GM18511 (cell line): ENCODE measurements around the gene TMEM161A.

Experiments used
- ATAC-seq: cut with Tn5 transposase; IDR thresholded peaks from one replicate; pipeline ENCODE4 v1.9.1; 2021; ENCODE audit warnings: mild to moderate bottlenecking, moderate library complexity; ENCODE audit not compliant: unreplicated experiment

The TMEM161A gene

DNA sequence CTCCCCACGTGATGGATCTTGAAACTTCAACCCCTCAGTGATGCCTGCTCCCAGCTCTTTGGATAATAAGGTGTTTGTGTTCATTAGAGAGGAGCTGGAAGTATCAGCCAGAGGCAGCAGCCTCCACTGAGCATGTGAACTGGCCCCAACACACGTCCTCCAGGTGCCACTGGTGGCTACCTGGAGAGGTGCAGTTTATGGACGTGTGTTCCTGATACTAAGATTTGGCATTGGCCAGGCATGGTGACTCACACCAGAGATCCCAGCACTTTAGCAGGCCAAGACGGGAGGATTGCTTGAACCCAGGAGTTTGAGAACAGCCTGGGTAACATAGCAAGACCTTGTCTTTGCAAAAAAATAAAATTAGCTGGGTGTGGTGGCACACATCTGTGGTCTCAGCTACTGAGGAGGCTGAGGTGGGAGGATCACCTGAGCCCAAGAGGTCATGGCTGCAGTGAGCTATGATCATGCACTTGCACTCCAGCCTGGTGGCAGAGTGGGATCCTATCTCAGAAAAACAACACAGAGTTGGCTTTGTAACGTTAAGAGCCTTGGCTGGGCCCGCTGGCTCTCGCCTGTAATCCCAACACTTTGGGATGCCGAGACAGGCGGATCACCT is 40.1 kb downstream of the TMEM161A start:
- ATAC-seq, result no peak

DNA sequence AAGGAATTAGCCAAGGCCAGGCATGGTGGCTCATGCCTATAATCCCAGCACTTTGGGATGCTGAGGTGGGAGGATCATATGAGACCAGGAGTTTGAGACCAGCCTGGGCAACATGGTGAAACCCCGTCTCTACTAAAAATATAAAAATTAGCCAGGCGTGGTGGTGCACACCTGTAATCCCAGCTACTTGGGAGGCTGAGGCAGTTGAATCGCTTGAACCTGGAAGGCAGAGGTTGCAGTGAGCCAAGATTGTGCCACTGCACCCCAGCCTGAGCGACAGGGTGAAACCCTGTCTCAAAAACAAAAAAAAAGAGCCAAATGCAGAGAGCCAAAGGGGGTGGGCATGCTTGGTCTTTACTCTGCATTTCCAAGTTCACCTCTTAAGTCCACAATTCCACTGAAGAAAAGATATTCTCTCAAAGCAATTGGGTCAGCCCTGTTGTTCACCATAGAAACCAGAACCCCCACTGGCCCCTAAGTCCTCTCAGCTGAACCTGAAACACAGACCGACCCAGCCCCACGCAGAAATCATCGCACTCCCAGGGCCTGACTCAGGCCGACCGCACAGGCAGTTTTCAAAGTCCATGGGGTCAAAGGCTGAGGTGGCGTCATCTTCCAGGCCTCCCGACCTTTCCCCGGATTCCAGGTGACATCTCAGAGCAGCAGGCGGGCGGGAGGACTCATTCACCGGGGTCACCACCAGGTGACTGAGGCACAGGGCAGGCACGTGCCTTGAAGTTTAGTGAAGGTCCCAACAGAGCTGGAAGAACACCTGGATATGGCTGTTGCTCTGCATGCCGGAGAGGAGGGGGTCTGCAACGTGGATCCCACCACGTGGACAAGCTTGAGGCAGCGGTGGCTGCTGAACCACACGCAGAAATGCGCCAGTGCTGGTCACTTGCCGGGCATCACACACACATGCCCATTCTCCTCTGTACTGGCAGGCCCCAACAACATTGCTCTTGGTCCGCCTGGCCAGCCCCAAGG is 41.3 kb downstream of the TMEM161A start:
- ATAC-seq, result no peak

DNA sequence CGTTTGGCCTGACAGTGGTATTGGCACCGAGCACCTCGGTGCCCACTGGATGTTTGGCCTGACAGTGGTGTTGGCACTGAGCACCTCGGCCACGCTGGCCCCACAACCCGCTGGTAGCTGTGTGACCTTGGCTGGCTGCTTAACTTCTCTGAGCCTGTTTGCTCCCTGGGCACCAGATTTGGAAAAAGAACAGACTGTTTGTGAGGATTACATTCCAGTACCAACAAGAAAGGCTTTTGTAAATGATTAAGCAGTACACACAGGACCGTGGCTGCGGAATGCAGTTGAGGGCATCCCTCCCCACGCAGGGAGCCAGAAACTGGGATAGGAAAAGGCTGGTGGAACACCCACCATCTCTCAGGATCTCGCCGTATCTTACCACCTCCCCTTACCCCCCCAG is 42.6 kb downstream of the TMEM161A start:
- ATAC-seq, result no peak

DNA sequence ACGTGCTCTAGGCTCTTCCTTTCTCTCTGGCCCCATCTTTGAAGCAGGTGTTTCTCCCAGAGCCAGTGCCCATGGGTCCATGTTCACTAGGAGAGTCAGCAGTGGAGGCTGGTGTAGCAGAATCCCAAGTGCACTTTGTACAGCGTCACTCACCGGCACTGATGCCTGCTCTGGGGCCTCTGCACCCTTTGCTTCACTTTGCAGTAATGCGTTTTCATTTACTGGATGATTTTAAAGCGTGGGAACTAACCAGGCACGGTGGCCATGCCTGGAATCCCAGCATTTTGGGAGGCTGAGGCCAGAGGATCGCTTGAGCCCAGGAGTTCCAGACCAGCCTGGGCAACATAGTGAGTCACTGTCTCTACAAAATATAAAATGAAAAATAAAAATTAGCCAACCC is 43.8 kb downstream of the TMEM161A start:
- ATAC-seq, result no peak

DNA sequence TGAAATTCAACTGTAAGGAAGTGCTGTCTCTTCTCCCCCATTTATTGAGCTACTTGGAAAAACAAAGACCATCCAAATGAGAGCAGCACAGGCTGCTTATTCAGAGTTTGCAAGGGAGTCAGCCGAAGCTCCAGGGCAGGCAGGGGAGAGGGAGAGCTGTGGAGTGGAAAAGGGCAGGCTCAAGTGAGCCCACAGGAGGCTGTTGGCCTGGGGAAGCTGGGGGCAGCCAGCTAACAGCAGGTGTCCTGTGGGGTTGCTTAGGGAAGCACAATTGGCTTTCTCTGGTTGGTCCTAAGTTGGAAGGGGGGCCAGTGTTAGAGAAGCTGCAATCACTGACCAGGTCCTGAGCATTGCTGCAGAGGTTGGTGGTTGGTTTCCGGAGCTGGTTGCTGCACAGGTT is 50.6 kb downstream of the TMEM161A start:
- no peak for ATAC-seq

DNA sequence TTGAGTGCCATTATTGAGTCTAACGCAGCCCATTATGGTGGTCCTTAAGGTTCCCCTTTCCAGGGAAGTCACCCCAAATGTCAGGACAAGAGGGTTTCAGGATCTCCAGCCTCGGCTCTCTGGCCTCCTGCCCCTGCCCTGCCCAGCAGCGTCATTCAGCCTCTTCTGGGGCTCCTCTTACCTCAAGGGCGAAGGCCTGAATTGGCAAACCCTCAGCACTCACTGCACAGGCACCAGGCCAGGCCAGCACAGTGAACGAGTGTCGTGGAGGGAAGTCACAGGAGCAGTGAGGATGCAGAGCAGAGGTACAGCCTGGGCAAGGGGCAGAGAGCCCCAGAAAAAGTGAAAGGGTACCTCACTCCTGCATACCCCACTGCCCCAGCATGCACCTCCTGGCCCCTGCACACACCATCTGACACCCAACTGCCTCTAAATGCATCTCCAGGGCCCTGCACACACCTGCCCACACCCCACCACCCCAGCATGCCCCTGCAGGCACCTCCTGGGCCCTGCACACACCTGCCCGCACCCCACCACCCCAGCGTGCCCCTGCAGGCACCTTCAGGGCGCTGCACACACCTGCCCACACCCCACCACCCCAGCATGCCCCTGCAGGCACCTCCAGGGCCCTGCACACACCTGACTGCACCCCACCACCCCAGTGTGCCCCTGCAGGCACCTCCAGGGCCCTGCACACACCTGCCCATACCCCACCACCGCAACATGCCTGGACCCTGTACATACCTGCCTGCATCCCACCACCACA is 54.7 kb downstream of the TMEM161A start:
- ATAC-seq, result no peak

DNA sequence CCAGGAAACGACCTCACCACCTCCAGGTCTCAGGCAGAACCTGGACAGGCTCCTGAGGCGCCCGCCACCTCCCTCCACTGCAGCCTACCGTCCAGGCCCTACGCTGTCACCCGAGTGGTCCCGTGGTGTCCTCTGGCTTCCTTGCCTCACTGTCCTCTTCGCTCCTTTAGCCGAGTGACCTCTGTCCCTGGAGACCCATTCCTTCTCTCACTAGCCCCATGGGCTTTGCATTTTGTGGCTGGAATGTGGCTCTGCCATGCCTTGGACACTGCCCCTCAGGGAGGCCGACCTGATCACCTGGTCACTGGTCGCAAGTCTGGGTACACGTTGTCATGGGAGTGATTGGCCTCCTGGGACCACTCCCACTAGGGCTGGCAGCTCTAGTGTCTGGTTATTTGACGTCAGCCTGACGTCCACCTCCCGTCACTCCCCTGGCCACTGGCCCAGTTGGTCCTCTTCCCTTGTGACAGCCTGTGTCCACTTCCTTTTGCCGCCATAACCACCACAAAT is 56.6 kb downstream of the TMEM161A start:
- no peak for ATAC-seq

DNA sequence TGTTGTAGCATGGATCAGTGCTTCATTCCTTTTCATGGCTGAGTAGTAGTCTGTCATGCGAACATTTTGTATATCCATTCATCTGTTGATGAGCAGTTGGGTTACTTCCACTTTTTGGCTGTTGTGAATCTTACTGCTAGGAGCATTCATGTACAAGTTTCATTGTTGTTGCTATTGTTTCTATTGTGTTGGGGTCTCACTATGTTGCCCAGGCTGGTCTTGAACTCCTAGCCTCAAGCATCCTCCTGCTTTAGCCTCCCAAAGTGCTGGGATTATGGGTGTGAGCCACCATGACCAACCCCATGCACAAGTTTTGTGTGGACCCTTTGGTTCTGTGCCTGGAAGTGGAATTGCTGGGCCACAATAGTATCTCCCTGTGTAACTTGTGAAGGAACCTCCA is 58.7 kb downstream of the TMEM161A start:
- ATAC-seq, result no peak

DNA sequence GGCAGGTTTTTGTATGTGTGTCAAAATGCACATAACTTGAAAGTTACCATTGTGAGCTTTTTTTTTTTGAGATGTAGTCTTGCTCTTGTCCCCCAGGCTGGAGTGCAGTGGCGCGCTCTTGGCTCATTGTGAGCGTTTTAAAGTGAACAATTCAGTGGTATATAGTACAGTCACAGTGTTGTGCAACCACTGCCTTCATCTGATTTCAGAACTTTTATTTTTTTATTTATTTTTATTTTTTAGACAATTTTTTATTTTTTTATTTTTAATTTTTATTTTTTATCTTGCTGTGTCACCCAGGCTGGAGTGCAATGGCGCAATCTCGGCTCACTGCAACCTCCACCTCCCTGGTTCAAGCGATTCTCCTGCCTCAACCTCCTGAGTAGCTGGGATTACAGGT is 59.5 kb downstream of the TMEM161A start:
- no peak for ATAC-seq

DNA sequence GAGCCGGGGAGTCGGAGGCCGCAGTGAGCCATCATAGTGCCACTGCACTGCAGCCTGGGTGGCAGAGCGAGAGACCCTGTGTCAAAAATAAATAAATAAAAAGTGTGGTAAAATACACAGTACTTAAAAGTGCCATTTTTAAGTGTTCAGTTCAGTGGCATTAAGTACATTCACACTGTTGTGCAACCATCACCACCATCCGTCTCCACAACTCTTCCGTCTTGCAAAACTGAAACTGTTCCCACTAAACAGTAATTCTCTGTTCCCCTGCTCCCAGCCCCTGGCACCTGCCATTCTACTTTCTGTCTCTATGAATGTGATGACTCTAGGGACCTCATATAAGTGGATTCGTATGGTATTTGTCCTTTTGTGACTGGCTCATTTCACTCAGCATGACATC is 61.2 kb downstream of the TMEM161A start:
- ATAC-seq, result no peak

DNA sequence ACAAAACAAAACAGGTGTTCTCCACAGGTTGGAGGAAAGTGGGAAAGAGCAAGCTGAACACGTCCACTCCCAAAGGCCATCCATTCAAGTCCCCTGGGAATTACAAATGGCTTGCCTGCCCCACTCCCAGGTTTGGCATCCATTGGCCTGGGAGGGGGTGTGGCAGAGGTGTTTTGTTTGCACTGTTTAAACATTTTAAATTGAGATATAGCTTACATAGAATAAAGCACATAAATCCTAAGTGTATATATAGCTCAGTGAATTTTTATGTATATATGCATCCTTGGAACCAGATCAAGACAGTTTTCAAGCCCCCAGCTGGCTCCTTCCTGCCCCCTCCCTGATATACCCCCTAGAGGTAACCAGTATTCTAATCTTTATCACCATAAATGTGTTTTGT is 61.8 kb downstream of the TMEM161A start:
- no peak for ATAC-seq

DNA sequence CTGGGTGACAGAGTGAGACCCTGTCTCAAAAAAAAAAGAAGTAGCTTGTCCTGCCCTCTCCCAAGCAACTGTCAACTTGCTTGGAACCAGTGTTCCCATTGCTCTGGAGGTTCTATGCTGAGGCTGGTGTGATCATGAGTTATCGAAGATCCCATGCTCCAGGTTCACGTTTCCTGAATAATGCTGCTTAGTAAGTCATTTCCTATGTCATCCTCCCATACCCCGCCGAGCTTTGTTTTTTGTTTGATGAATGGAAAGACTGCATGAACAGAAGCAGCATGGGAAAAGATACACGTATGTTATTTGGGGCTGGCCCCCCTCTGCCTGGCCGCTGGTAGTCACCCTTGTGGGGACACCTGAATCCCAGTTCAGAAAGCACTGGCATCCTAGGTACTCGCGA is 63.2 kb downstream of the TMEM161A start:
- no peak for ATAC-seq

DNA sequence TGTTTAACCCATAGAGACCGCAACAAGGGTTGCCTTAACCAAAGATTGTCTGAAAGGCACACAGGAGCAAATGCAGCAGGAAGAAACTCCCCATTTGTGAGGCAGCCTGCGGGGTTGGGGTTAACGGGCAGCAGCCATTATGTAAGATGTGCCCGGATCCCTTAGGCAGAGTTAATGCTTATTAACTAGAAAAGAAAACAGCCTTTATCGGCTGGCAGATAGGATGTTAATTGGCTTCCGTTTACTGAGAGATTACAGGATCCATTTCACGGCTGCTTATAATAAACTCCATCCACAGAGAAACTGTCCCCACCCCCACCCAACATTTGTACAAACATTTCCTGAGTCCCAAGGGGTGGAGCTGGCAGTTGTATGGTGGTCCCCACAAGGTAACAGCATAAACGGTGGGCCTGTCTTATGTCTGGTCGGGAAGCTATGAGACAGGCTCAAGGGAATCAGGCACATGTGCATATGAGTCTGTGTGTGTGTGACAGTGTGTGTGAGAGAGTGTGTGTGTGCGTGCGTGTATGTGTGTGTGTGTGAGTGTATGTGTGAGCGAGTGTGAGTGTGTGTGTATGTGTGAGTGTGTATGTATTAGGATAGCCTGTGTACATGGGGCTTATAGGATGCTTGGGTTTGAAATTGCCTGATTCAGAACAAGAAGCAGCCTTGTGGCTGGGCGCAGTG is 63.9 kb downstream of the TMEM161A start:
- no peak for ATAC-seq

DNA sequence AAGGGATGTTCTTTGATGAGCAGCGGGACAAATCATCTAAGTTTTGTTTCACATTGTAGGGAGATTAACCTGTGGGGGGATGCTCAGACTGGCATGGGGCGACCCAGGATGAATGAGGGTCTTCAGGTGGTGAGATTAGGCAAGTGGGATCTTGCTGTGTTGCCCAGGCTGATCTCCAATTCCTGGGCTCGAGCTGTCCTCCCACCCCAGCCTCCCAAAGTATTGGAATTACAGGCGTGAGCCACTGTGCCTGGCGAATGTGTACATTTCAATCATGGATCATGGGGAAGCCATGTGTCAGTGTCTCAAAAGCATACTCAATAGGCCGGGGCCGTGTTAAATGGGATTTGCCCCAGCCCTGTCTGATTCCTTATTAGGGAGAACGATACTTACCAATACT is 66.4 kb downstream of the TMEM161A start:
- ATAC-seq, result no peak
